ENCODE measurements around the gene LMAN1.

Gene LMAN1

DNA sequence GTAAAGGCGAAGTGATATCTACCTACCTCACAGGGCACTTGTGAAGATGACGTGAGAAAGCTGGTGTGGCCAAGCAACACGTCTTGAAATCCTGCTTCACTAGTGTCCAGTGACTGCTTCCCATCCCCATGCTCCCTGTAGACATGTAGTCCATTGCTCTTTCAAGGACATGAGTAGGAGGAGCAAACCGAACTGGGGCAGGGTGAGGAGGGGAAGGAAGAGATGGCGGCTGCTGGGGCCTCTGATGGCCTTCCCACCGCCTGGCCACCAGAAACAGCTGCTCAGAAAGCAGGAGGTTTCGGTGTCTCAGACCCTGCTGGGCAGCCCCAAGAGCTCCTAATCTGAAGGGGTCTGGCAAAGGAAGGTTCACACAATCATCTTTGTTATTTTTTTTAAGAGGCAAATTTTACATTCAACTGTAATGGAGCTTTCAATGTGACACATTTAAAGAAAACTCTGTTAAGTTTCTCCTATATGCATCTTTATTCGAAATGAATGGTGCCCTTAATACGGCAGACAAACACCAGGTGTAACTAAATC is 55.3 kb downstream of the LMAN1 start:
- no peak for DNase-seq (ENCODE audit: low spot score)

DNA sequence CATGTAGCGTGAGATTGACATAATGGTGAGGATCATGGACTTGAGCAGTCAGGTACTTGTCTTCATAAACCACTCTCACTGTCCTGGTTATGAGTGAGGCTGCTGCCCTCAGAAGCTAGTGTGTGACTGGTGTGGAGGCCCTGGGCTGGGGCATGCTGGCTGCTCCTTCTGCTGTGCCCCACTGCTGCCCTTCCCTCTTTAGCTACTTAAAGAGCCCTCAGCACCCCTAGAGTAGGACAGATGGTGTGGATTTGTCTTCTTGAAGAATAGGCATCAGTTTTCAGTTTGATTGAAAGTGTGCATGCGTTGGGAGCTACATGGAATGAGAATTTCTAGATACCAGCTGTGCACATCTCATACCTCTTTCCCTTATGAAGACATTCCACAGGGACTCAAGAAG is 56.1 kb downstream of the LMAN1 start:
- DNase-seq (ENCODE audit: low spot score), result no peak

DNA sequence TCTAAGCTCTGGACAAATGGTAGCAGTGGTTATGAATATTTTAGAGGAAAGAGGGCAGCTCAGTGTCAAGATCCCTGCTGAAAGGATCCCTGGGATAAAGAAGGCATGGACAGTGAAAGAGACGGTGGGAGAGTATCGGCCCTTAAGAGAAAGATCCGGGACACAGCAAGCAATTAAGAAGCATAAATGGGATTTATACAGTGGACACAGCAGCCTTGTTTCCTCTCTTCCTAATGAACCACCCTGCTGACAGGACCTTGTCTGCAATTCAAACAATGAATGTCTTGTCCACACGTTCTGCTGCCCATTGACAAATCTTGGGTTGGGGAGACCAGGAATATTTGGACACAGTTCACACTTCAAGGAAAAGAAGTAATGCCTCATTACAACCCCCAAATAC is 57.1 kb downstream of the LMAN1 start:
- DNase-seq (ENCODE audit: low spot score), result no peak

DNA sequence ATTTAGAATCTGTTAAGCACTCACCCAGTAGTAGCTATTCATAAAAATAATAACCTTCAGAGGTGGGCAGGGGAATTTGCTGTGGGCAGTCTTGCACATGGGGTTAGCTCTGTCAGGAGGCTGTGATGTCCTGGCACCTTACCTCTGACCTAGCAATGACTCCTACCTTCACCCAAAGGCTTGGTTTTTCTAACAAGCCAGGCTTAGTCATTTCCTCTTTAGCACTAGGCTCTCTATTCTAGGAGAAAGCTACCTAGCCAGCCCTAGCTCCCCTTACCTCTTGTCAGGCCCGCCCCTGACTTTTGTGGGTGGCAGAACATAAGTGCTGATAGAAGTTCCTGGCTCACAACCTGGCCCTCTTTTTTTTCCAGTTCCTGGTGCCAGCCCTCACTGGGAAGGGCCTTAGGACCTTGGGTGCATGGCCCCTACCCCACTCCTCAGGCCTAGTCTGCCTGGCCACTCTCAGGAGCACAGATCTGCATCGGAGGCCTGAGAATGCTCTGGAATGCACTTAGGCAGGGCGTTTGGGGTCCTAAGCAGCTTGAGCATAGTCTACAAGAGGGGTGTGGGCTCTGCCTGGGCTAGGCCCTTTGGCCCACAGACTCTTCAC is 58.3 kb downstream of the LMAN1 start:
- no peak for DNase-seq (ENCODE audit: low spot score)

DNA sequence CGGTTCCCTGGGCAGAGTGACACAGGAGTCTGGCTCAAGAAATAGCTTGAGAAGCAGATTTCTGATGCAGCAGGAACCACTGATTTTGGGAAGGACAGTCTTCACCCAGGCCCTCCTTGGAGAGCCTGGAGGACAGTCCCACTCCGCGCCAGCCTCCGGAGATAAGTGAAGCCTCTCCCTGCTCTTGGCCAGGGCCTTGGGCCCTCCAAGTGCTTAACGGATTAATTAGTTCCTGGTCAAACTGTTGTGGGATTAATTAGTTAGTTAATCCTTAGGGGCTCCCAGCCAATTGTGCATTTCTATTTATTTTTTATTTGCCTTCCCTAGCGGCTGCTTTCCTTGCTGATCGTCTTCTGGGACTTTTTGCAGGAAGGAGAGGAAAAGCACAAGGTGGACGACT is 60.2 kb downstream of the LMAN1 start:
- DNase-seq (ENCODE audit: low spot score), result no peak

DNA sequence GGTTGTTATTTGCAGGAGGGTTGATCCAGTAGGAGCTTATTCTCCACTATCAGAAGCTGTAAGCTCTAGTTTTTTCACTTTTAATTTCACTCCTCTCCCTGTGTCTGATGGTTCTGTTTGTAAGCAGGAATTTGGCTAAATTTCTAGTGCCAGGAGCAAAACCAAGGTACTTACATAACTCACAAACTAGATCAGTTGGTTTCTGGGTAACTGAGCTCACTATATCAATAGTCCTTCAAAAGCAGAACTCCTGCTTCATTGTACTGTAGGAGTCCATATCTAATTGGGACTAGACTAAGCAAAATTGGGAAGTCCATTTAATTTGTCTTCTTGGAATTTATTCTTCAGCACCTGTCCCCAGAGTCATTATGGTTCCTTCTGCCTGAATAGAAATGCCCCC is 65.7 kb downstream of the LMAN1 start:
- no peak for DNase-seq (ENCODE audit: low spot score)

DNA sequence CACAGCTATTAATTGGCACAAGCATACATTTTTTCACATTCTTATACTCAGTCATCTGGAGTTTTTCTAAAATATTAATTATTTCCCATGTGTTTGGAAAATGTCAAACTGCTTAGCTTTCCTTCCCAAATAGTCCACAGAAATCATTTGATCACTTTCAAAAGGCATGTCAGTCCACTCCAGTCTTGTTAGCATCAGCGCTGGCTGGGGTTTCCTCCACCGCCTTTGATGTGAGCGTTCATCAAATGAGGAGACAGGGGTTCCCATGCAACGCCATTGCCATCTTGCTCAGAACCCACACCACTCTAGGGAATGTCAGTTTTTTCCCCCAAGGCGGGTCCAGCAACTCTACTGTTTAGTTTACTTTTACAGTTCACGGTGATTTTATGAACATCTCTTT is 72.7 kb downstream of the LMAN1 start:
- no peak for DNase-seq (ENCODE audit: low spot score)

DNA sequence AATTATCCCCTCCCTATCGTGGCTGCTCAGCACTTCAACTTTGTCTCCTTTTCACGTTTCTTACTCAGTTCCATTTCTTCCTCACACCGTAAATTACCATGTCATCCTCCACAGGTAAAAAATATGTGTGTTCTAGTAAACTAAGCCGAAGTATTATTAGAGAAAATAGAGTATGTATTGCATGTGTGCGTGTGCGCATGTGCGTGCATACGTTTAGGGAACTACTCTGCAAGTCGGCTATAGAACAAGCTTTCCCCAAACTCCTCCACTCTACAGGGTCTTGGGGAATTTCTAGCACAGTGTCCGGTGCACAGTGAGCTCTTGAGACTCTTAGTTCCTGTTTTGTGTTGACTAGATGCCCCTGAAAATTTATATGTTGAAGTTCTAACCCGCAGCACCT is 76.7 kb downstream of the LMAN1 start:
- no peak for DNase-seq (ENCODE audit: low spot score)

DNA sequence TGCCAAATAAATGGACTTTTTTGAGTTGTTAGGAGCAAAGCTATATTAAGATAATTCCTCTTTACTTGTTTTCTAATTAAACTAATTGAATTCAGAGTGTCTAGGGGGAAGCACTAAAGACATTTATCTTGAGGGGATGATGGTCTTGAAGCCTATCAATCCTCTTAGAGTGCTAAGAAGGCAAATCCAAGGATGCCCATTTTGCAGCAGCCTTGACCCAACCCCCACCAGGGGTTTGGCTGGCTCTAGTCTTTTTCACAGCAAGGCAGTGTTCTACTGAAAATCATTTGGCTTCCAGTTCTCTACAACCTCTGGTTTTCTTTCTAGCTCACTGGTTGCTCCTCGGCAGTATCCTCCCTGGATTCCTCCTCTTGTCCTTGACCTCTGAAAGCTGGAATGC is 79.3 kb downstream of the LMAN1 start:
- DNase-seq (ENCODE audit: low spot score), result no peak

DNA sequence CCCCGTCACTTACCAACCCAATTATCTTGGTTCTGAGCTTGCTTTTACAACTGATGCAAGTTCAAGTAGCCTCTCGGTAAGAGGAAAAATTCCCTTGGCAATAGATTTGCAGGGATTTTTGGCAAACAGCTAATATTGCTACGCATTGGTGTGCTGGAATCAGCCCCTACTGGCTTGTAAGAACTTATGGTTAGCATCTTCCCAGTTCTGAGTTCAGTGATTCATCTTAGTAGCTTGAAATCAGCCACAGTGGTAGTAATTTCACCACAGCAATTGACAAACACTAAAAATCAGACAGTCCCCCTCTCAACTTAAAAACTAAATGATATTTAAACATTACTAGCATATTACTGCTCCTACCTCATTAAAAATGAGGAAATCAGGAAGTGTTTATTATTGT is 79.9 kb downstream of the LMAN1 start:
- no peak for DNase-seq (ENCODE audit: low spot score)

DNA sequence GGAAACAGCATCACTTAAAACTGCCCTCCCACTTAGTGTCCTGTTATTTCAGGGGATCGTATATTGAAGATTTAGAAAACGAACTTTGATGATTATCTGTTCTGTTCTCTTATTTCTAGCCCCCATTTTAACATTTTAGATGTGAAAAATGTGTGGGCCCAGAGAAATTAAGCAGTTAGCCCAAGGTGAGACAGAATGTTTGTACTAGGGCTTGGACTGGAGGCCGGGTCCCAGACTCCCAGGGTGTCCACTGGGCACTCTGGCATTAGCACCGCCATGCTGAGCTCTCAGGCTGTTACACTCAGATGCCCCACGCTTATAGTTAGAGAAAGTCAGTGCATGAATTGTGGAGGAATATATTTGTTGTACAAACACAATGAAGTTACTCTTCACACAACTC is 80.3 kb downstream of the LMAN1 start:
- no peak for DNase-seq (ENCODE audit: low spot score)

Measured in HuH-7 (cell line).